Dermis microvascular lymphatic vessel endothelial cell (primary cell): Measurements from ENCODE around the gene ZNF260. TPM values are rescaled to one million over a fixed set of nuclear protein-coding genes. Genes with fewer than 3 reads are reported as not detected.
"Not testable (repeated sequence)": the region's sequence is repeated elsewhere in the genome, so short reads cannot be mapped to it uniquely, and the experiment has no call there.

Experiments used
- DNase-seq, 2 donors: peaks; one replicate each; pipeline versions ENCODE4 v3.0.0 to v3.0.0-alpha.2; 2010; ENCODE audit warnings: low read depth in 2 of 2
- total RNA-seq: library from RNA; depleted of rRNA; stranded (reverse); fragments of >200 nt; gene quantifications from 2 replicates; pipeline ENCODE4 v1.2.1, GENCODE V29; 2014

ZNF260 gene
- 12.7 and 18.5 TPM in 2 replicates for total RNA-seq

- DNase-seq = peak; percentile 97 to 99
These were observed at the start of gene ZNF260 for GRCh38 chr19:36528194-36528920. Gene ZNF260 (minus strand): TSS chr19:36528271. CDS start chr19:36515238, 13,033 bp downstream.

- DNase-seq = no peak
These were observed 49.4 kb upstream of the ZNF260 start for GRCh38 chr19:36577271-36577996.

GRCh38 chr19:36574741-36575140, 46.7 kb upstream of the ZNF260 start:
- DNase-seq = no peak

GRCh38 chr19:36573895-36574720, 46.0 kb upstream of the ZNF260 start:
- peak in 1 of 2 donors; percentile 36 for DNase-seq

- DNase-seq = peak; percentile 87 to 94
These were observed 45.2 kb upstream of the ZNF260 start, which contains the start of gene ZNF529 for GRCh38 chr19:36573020-36573894. Gene ZNF529 (minus strand): TSS chr19:36573292. CDS start chr19:36572346, 946 bp downstream.

GRCh38 chr19:36572593-36573019, 44.5 kb upstream of the ZNF260 start:
- peak in 1 of 2 donors; percentile 5 for DNase-seq

- no peak for DNase-seq
These were observed 36.3 kb upstream of the ZNF260 start for GRCh38 chr19:36564391-36564790.

- peak in 1 of 2 donors; percentile 7 for DNase-seq
These were observed 19.1 kb upstream of the ZNF260 start for GRCh38 chr19:36547001-36547732.

- peak in 1 of 2 donors; percentile 26 for DNase-seq
These were observed 949 bp upstream of the ZNF260 start for GRCh38 chr19:36528921-36529518.

GRCh38 chr19:36527873-36528193, 238 bp downstream of the ZNF260 start:
- DNase-seq = no peak

- peak in 1 of 2 donors; percentile 5 for DNase-seq
These were observed 730 bp downstream of the ZNF260 start for GRCh38 chr19:36527341-36527740.

- no peak for DNase-seq
These were observed 1.5 kb downstream of the ZNF260 start for GRCh38 chr19:36526581-36526980.

- no peak for DNase-seq
These were observed 3.5 kb downstream of the ZNF260 start for GRCh38 chr19:36524617-36525016.

- DNase-seq = no peak
These were observed 14.0 kb downstream of the ZNF260 start for GRCh38 chr19:36514012-36514612.

GRCh38 chr19:36508325-36508724, 19.7 kb downstream of the ZNF260 start:
- DNase-seq = no peak

- DNase-seq = no peak
These were observed 26.1 kb downstream of the ZNF260 start for GRCh38 chr19:36501973-36502372.

- DNase-seq = no peak
These were observed 31.1 kb downstream of the ZNF260 start for GRCh38 chr19:36497001-36497400.

- peak; percentile 9 to 72 for DNase-seq
These were observed 35.2 kb downstream of the ZNF260 start for GRCh38 chr19:36492689-36493453.

- not testable (repeated sequence) for DNase-seq
These were observed 37.2 kb downstream of the ZNF260 start for GRCh38 chr19:36490846-36491245.
